Activated CD8-positive, alpha-beta memory T cell treated with anti-CD3 and anti-CD28 coated beads, Interleukin-2, amount 50 U/mL, for 24 hours (primary cell): ENCODE measurements around the gene METTL26.

ENCODE experiments used
- DNase-seq: peaks from one replicate; pipeline ENCODE4 v3.0.0-alpha.2; 2020; ENCODE audit errors: extremely low read depth

METTL26 gene

GRCh38 chr16:636206-637080 is at the start of gene METTL26:
METTL26 (minus strand) TSS chr16:636305; CDS start chr16:636290, 15 bp downstream.
- peak; percentile 79 for DNase-seq

GRCh38 chr16:684961-685696 is 49.0 kb upstream of the METTL26 start:
- DNase-seq: no peak

- DNase-seq: peak; percentile 93
Observed at GRCh38 chr16:684071-684794, 48.1 kb upstream of the METTL26 start, which contains the start of gene JMJD8. JMJD8 (minus strand) TSS chr16:684334; CDS start chr16:684319, 15 bp downstream.

- DNase-seq: no peak
Observed at GRCh38 chr16:683396-684070, 47.4 kb upstream of the METTL26 start.

- DNase-seq: no peak
Observed at GRCh38 chr16:682493-683395, 46.6 kb upstream of the METTL26 start.

GRCh38 chr16:681746-682427 is 45.8 kb upstream of the METTL26 start:
- no peak for DNase-seq

GRCh38 chr16:680967-681745 is 45.1 kb upstream of the METTL26 start:
- DNase-seq: no peak

GRCh38 chr16:680625-680945 is 44.5 kb upstream of the METTL26 start:
- no peak for DNase-seq

- peak; percentile 76 for DNase-seq
Observed at GRCh38 chr16:679814-680624, 43.9 kb upstream of the METTL26 start, which contains the start of gene STUB1. STUB1 (plus strand) TSS chr16:680410; CDS start chr16:680526, 116 bp downstream.

- DNase-seq: no peak
Observed at GRCh38 chr16:678858-679813, 43.0 kb upstream of the METTL26 start.

- DNase-seq: no peak
Observed at GRCh38 chr16:678209-678857, 42.2 kb upstream of the METTL26 start.

GRCh38 chr16:677316-678190 is 41.4 kb upstream of the METTL26 start:
- DNase-seq: no peak

- DNase-seq: no peak
Observed at GRCh38 chr16:676913-677312, 40.8 kb upstream of the METTL26 start.

GRCh38 chr16:676565-676902 is 40.4 kb upstream of the METTL26 start:
- no peak for DNase-seq

GRCh38 chr16:675884-676564 is 39.9 kb upstream of the METTL26 start:
- no peak for DNase-seq
